ENCODE measurements around the gene ZNF787. TPM values are rescaled to one million over a fixed set of nuclear protein-coding genes. Genes with fewer than 3 reads are reported as not detected.

ZNF787 gene
- total RNA-seq, 1 experiment from 2014 or later = 68.6 TPM

GRCh38 chr19:56141417-56141993, 20.4 kb upstream of the ZNF787 start:
- TF ChIP-seq CTCF (IDR thresholded peaks at IDR 0.05; ENCODE audit: unreplicated experiment) = no peak
- no TSS peak for BruUV-seq (replicated peaks)
- no peaks in the 10 kb centered on the region for H3K27me3 Mint-ChIP-seq (ENCODE audit: insufficient read depth, unreplicated experiment)
- no peaks in the 10 kb centered on the region for H3K9me3 Mint-ChIP-seq (ENCODE audit: unreplicated experiment)
- CTCF ChIA-PET = no interaction called here
- peak overlapping the region; percentile 86 for H3K27ac Mint-ChIP-seq (ENCODE audit: low read depth, unreplicated experiment)
- H3K4me1 Mint-ChIP-seq (ENCODE audit: insufficient read depth, unreplicated experiment) = peaks cover 36% of the 10 kb centered on the region
- POLR2A ChIA-PET = interaction anchor here (1.1 to 2.0 kb wide), 6 partner anchors 21 to 487 kb away, joined by 4 to 10 read pairs (median 6); partner anchors contain the start of genes U2AF2, ZNF787 and ZSCAN5A
- H3K4me3 Mint-ChIP-seq (ENCODE audit: unreplicated experiment) = peak overlapping the region; percentile 83
- no peak for DNase-seq (ENCODE audit: unreplicated experiment)
- intact Hi-C loops (cut with micrococcal nuclease) = loop anchor here (2.0 to 5.0 kb wide), 3 partner anchors 29 to 1679 kb away; partner anchors contain the start of gene LENG9
- H3K36me3 Mint-ChIP-seq (ENCODE audit: insufficient read depth, unreplicated experiment) = no peaks in the 10 kb centered on the region

GRCh38 chr19:56140583-56141416, 19.7 kb upstream of the ZNF787 start, which contains the start of gene ZNF444:
Gene ZNF444 (plus strand): TSS chr19:56141287. CDS start chr19:56146912, 5,625 bp downstream.
- ChIA-PET CTCF (no interaction called here), POLR2A (interaction anchor here (1.0 to 2.0 kb wide), 8 partner anchors 8 to 486 kb away, joined by 3 to 10 read pairs (median 6); partner anchors contain the start of genes U2AF2, ZNF787 and ZSCAN5A)
- peaks cover 36% of the 10 kb centered on the region for H3K4me1 Mint-ChIP-seq (ENCODE audit: insufficient read depth, unreplicated experiment)
- no peaks in the 10 kb centered on the region for H3K9me3 Mint-ChIP-seq (ENCODE audit: unreplicated experiment)
- no TSS peak for BruUV-seq (replicated peaks)
- intact Hi-C loops (cut with micrococcal nuclease) = loop anchor here (1.0 to 5.0 kb wide), 5 partner anchors 19 to 1678 kb away; partner anchors contain the start of genes LENG9 and ZNF787
- peak; percentile 99 for DNase-seq (ENCODE audit: unreplicated experiment)
- peak within 1 kb of the TSS; percentile 83 for H3K4me3 Mint-ChIP-seq (ENCODE audit: unreplicated experiment)
- no peak for TF ChIP-seq CTCF (IDR thresholded peaks at IDR 0.05; ENCODE audit: unreplicated experiment)
- no peaks in the 10 kb centered on the region for H3K27me3 Mint-ChIP-seq (ENCODE audit: insufficient read depth, unreplicated experiment)
- H3K36me3 Mint-ChIP-seq (ENCODE audit: insufficient read depth, unreplicated experiment) = no peaks in the 10 kb centered on the region
- peak within 1 kb of the TSS; percentile 86 for H3K27ac Mint-ChIP-seq (ENCODE audit: low read depth, unreplicated experiment)

- ChIA-PET CTCF (interaction anchor here (2.5 kb wide), 1 partner anchor 64 kb away, joined by 7 read pairs; no protein-coding TSS in a partner anchor), POLR2A (interaction anchor here (1.0 to 2.0 kb wide), 6 partner anchors 8 to 113 kb away, joined by 3 to 10 read pairs (median 7); partner anchors contain the start of gene ZNF787)
- intact Hi-C loops (cut with micrococcal nuclease) = loop anchor here (1.0 to 5.0 kb wide), 5 partner anchors 19 to 1678 kb away; partner anchors contain the start of genes LENG9 and ZNF787
- peak overlapping the region; percentile 83 for H3K4me3 Mint-ChIP-seq (ENCODE audit: unreplicated experiment)
- no peaks in the 10 kb centered on the region for H3K36me3 Mint-ChIP-seq (ENCODE audit: insufficient read depth, unreplicated experiment)
- H3K9me3 Mint-ChIP-seq (ENCODE audit: unreplicated experiment) = no peaks in the 10 kb centered on the region
- BruUV-seq (replicated peaks) = TSS peak; percentile 76
- DNase-seq (ENCODE audit: unreplicated experiment) = no peak
- H3K4me1 Mint-ChIP-seq (ENCODE audit: insufficient read depth, unreplicated experiment) = peaks cover 36% of the 10 kb centered on the region
- no peaks in the 10 kb centered on the region for H3K27me3 Mint-ChIP-seq (ENCODE audit: insufficient read depth, unreplicated experiment)
- peak overlapping the region; percentile 86 for H3K27ac Mint-ChIP-seq (ENCODE audit: low read depth, unreplicated experiment)
- no peak for TF ChIP-seq CTCF (IDR thresholded peaks at IDR 0.05; ENCODE audit: unreplicated experiment)
These were observed 18.9 kb upstream of the ZNF787 start for GRCh38 chr19:56139847-56140582.

All from MCF 10A (cell line).